GM12878 (cell line): ENCODE measurements around the gene TNRC6C.

Experiments used
- BCLAF1 ChIP-seq: fragments of 450-650 bp; IDR thresholded peaks from 2 replicates; pipeline ENCODE4 v1.6.1; 2017; ENCODE audit warnings: antibody characterized with exemption, mild to moderate bottlenecking, moderate library complexity
- BRCA1 ChIP-seq: IDR thresholded peaks from 2 replicates; pipeline ENCODE4 v1.6.1; 2011; ENCODE audit warnings: low read depth, low read length, improper control_type of control experiment
- CTCF ChIP-seq, 3 experiments: IDR thresholded peaks in 2 of 3; conservative IDR thresholded peaks in 1 of 3; 2 replicates each; pipeline ENCODE4 v1.5.1; 2011; ENCODE audit warnings: low read depth in 3 of 3, low read length in 3 of 3, mild to moderate bottlenecking in 3 of 3, control low read depth in 2 of 3, moderate library complexity in 2 of 3, inconsistent platforms in 1 of 3, mixed read lengths in 1 of 3; ENCODE audit not compliant: control insufficient read depth in 2 of 3, insufficient read depth in 1 of 3; ENCODE audit errors: extremely low read depth in 1 of 3
- EGR1 ChIP-seq, 2 experiments: IDR thresholded peaks; 1 replicate in 1 of 2; 2 replicates in 1 of 2; pipeline ENCODE4 v1.6.1; 2011 to 2012; ENCODE audit warnings: low read depth in 2 of 2, low read length in 2 of 2, borderline replicate concordance in 1 of 2, mild to moderate bottlenecking in 1 of 2, moderate library complexity in 1 of 2
- EP300 ChIP-seq, 2 experiments: fragments of 150-350 bp in 1 of 2; IDR thresholded peaks; 2 replicates each; pipeline ENCODE4 v1.6.1; 2011 to 2012; ENCODE audit warnings: low read depth in 2 of 2, low read length in 2 of 2, borderline replicate concordance in 1 of 2, improper control_type of control experiment in 1 of 2, inconsistent platforms in 1 of 2; ENCODE audit not compliant: control insufficient read depth in 1 of 2
- POLR2A ChIP-seq: IDR thresholded peaks from 2 replicates; pipeline ENCODE4 v1.6.1; 2011; ENCODE audit warnings: low read depth, mild to moderate bottlenecking, low read length
- POLR2AphosphoS5 ChIP-seq: IDR thresholded peaks from 2 replicates; pipeline ENCODE4 v1.6.1; 2011; ENCODE audit warnings: mild to moderate bottlenecking, low read length, inconsistent platforms
- USF1 ChIP-seq: IDR thresholded peaks from 2 replicates; pipeline ENCODE4 v1.6.1; 2011; ENCODE audit warnings: borderline replicate concordance, low read depth, mild to moderate bottlenecking, moderate library complexity, mixed read lengths, low read length; ENCODE audit not compliant: insufficient read depth; ENCODE audit errors: extremely low read length

- TF ChIP-seq EGR1 (IDR thresholded peaks at IDR 0.05; ENCODE audit: borderline replicate concordance in 1 of 2, low read depth in 2 of 2, low read length in 2 of 2) (no peak), USF1 (no peak), CTCF (IDR thresholded peaks at IDR 0.05 in 2 of 3, conservative IDR thresholded peaks at IDR 0.05 in 1 of 3; ENCODE audit: control insufficient read depth in 2 of 3, extremely low read depth in 1 of 3, insufficient read depth in 1 of 3, low read depth in 3 of 3, low read length in 3 of 3) (no peak), BCLAF1 (no peak), EP300 (IDR thresholded peaks at IDR 0.05; ENCODE audit: borderline replicate concordance in 1 of 2, control insufficient read depth in 1 of 2, low read depth in 2 of 2, low read length in 2 of 2) (no peak), BRCA1 (no peak), POLR2AphosphoS5 (no peak), POLR2A (no peak)
Observed at GRCh38 chr17:77924757-77925336, 33.7 kb upstream of the TNRC6C start.
